HCT116 (cell line): ENCODE results near the gene GBF1.

Experiments used
- CTCF ChIP-seq, 3 experiments: fragments of 200-600 bp in 1 of 3; sonication (generic) in 1 of 3; IDR thresholded peaks in 2 of 3; conservative IDR thresholded peaks in 1 of 3; 2 replicates each; pipeline ENCODE4 v1.5.1; 2012 to 2017; ENCODE audit warnings: low read depth in 2 of 3, low read length in 2 of 3, antibody characterized with exemption in 1 of 3, borderline replicate concordance in 1 of 3, control low read depth in 1 of 3, mild to moderate bottlenecking in 1 of 3, mixed read lengths in 1 of 3, mixed run types in 1 of 3, moderate library complexity in 1 of 3; ENCODE audit not compliant: insufficient read depth in 1 of 3
- EZH2 ChIP-seq: fragments of 200-600 bp; sonication (generic); IDR thresholded peaks from 2 replicates; pipeline ENCODE4 v1.6.1; 2017; ENCODE audit warnings: antibody characterized with exemption, mixed run types

GRCh38 chr10:102198027-102198426 lies 47.3 kb upstream of the GBF1 start:
- TF ChIP-seq CTCF (IDR thresholded peaks at IDR 0.05 in 2 of 3, conservative IDR thresholded peaks at IDR 0.05 in 1 of 3; ENCODE audit: borderline replicate concordance in 1 of 3, insufficient read depth in 1 of 3, low read depth in 2 of 3, low read length in 2 of 3) (no peak), EZH2 (no peak)
